Measurements from ENCODE around the gene C3orf52.

DNA sequence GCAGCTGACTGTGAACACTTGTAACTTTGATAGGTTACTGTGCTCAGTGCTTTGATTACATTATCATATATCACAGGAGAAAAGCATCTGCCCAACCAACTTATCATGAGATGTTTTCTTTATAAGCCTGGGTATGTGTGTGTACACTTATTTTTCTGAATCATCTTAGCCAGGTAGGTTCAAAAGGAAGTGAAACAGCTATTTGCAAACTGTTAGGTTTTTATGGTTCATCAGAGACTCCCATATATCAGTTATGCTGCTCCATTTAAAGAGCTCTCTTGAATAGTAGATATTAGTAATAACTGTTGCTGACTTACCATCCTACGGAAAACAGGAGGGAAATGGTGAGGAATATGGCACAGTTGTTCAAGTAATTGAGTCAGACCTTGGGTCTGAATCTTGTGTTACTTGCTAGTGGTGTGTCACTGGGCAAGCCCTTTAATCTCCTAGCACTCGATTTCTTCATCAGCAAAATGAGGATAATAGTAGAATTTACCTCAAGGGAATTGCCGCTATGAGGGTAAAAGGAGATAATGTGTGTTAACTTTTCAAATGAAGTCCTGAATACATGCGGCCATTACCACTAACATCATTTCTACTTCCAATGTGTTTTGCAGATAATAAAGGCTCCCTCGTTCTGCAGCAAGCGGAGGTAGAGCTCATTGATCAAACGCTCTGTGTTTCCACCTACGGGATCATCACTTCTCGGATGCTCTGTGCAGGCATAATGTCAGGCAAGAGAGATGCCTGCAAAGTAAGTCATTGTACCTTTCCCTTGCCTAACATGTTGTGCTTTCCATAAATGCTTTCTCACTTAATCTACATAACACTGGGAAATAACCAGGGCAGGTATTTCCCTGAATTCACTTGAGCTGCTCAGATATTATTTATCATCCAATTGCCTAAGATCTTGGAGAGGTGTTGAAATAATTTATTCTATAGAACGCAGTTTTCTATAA is 7.8 kb upstream of the C3orf52 start:
- TF ChIP-seq CTCF (IDR thresholded peaks at IDR 0.05) = no peak
- TF ChIP-seq POLR2A (IDR thresholded peaks at IDR 0.05) = no peak
- no peak for TF ChIP-seq POLR2AphosphoS5 (IDR thresholded peaks at IDR 0.05)
